ENCODE data around the gene PUM2.

DNA sequence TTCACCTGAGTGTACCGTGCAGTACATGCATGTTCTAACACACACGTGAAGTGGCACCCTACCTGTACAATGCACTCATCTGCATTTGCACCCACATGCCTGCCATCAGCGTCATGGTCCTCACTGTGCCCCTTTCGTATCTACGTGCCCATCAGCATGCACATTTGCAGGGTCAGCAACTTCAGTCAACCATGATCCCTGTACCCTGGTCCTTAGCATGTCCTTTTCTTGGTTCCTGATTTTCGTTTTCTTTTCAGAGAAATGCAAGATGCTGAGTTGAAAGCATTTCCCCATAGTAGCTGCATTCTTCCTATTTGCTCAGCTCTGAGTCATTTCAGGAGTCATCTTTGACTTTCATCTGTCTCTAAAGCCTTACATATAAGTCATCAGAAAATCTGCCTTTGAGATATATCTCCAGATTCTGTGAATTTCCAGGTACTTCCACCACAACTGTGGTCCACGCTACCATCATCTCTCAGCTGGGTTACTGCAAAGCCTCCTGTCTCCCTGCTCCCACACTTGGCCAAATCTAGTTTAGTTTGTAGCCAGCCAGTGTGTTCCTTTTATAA, 14.7 kb upstream of the PUM2 start:
- TF ChIP-seq EZH2 (IDR thresholded peaks at IDR 0.05; ENCODE audit: insufficient read depth, poor library complexity, severe bottlenecking) = no peak
- TF ChIP-seq EZH2phosphoT487 (IDR thresholded peaks at IDR 0.05; ENCODE audit: insufficient read depth, low read depth) = no peak

All from GM23248 (cell line).